OCI-M1 (cell line): Measurements from ENCODE around the gene MTHFD1.

Experiments used
- DNase-seq: peaks from one replicate; lab custom pipeline; 2025; lab: John Stamatoyannopoulos, UW

MTHFD1 gene

GRCh38 chr14:64447876-64448670 is 59.9 kb downstream of the MTHFD1 start:
- DNase-seq = no peak

DNA sequence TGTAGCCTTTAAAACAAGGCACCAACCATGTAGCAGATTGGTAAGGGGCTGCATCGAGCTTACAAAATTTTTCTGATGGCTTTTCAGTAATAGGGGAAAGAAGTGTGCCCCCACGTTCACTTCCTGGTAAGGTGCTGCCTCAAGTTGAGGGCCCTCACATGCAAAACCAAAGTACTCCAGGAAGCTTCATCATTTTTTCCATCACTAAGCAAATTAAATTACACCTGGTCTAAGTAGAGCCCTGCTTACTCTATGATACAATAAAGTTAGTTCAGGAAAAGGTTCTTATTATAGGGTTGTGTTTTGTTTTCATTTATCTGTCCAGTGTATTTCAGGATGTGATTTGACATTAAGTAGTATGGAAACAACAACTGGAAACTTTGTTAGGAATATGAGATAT is 62.1 kb downstream of the MTHFD1 start:
- no peak for DNase-seq

GRCh38 chr14:64454671-64455070 is 66.5 kb downstream of the MTHFD1 start:
- DNase-seq = no peak

- DNase-seq = no peak
Observed at GRCh38 chr14:64459405-64460136, 71.4 kb downstream of the MTHFD1 start.

DNA sequence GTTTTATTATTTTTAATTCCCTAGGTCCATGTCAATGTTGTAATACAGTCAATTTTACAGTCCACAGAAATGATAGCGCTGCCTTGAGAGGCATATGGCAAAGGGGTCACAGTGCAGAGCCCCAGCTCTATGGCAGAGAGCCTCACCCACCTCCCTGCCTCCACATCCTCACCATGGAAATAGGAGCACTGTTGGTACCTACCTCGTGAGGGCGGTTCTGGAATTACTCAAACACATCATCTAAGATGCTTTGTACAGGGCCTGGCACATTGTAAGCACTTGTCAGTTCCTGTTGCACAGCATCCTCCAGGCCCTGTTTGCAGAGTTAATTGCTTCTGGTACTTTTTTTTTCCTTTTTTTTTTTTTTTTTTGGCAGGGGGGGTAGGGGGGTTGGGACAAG is 73.1 kb downstream of the MTHFD1 start:
- no peak for DNase-seq

DNA sequence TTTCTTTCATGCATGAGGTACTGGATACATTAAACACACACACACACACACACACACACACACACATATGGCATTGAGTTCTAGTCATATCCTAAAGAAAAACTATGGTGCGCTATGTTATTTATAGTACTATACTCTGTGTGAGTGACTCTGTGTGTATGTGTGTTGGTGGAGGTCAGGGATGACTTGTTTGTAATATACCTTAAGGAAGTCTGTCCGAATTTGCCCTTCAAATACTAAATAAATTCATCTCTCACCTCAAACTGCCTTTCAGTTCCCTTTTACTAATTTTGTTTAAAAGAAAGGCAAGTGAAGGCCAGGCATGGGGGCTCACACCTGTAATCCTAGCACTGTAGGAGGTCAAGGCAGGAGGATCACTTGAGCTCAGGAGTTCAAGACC is 75.0 kb downstream of the MTHFD1 start:
- DNase-seq = no peak

GRCh38 chr14:64463873-64464272 is 75.7 kb downstream of the MTHFD1 start:
- no peak for DNase-seq

DNA sequence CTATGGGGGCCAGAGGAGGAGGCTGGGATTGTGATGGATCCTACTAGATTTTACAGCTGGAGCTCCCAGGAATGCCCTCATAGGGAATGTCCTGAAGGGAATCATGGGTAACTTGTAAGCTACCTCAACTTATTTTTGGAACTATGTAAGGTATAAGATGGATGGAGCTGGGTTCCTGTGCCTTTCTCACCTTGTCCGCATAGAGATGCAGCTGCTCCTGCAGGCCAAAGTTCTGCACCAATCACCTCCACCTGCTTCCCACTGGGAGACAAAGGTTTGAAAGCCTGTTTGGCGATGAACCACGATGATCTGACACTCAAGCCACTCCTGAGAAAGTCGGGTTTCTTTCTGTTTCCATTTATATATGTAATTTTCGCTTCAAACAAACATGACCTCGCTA is 76.5 kb downstream of the MTHFD1 start:
- DNase-seq = no peak

DNA sequence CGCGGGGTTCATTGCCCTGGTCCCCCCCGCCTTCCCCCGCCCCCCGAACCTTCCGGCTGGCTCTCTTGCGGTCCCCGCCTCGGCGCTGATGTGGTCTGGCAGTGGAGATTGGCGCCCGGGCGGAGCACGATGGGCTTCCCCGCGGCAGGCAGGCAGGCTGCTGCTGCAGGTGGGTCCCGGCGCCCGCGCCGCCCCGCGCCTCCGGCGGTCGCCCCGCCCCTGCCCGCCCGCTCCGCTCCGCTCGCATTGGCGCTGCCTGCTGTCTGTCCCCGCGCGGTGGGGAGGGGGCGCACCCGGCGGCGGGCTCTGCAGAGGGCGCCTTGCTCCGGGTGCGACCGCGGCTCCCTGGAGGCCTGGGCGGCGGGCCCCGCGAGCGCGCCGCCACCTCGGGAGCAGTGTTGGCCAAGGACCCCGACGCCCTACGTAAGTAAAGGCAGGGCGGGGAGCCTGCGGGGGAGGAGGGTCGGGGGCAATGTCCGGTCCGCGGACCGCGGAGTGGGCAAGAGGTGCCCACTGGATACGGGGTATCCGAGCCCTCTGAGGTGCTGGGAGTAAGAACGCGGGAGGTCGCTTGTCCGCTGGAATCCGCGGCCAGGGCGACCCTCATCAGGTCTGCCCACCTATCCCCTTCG is 77.2 kb downstream of the MTHFD1 start, which contains the start of gene AKAP5:
TSS of gene AKAP5 (plus strand) at position 309 of the 632 bp plus-strand sequence. CDS start 2,896 bp downstream, outside the sequence.
- DNase-seq = peak; percentile 45

DNA sequence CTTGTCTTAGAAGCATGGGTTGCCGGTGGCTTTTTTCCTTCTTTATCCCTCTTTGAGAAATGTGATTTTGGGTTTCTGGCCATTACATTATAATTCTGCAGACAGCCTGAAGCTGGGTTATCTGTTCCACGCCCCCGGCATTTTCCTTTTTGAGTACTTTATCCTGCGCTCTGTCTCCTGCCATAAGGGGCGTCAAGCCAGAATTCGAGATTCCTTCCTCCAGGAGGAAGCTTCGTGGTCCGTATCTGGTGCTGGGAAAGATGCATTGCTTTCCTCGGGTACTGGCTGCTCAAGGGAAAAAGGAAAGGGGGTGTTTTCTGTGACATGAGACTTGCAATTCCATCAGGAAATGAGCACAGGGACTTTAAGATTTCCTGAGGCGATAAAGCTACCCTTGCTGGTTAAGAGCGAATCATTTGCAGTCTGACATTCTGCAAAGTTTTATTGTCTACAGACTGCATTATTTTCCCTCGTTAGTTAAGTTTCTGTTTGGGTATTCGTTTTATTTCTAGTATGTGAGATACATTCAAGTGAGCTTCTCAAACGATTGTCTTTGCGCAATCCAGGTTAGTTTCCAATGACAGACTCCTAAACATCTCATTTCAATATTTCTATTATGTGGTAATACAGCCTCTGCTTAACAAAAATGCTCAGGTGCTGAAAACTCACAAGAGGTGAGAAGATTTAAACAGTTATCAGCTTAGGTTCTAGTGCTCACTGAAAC is 77.8 kb downstream of the MTHFD1 start:
- DNase-seq = peak; percentile 46

GRCh38 chr14:64467101-64467500 is 78.9 kb downstream of the MTHFD1 start:
- peak; percentile 17 for DNase-seq

GRCh38 chr14:64467566-64467965 is 79.4 kb downstream of the MTHFD1 start:
- DNase-seq = no peak

- DNase-seq = no peak
Observed at GRCh38 chr14:64468451-64468850, 80.3 kb downstream of the MTHFD1 start.

- no peak for DNase-seq
Observed at GRCh38 chr14:64474041-64474440, 85.9 kb downstream of the MTHFD1 start.

DNA sequence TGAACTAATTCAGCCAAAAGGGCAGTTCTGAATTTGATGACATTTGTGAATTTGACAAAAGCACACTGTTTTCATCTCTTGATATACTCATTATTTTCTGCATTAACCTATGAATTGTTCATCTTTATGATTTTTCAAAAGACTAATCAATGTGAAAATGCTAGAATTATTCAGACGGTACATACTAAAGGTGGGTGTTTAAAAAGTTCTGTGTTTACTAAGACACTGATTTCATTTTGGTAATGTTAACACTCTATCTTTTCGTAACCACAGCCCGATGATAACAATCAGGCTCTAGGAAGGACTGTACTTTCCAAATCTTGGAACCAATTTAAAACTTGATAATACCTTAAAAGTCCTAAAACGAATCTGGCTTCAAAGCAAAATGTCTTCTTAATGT is 86.5 kb downstream of the MTHFD1 start:
- DNase-seq = no peak

DNA sequence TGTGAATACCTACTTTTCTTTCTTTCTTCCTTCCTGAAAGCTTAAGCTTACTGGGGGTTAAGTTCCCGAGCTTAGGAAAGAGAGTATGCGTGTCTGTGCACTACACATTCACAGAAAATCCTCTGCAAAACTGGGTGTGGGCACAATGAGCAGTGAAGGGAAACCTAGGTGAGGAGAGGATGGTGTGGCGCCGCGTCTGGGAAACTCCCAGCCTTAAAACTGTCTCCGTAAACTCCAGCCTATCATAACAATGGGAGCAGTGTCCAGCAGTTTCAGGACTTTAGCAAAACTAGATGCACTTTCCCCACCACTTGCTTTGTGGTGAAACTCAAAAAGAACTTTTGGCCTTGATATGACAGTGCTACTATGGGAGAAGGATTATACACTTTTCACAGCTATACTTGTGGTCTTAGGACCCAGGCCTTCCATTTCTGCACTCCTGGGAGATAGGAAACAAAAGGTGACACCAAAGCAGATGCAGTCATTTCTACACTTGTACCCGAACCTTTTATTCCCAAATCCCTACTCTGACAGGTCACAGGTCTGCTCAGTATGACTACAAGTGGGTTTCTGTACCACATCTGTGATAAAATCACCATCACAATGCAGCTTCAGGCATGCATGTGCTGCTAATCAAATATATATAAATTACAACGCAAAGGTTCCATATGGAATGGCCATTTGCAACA is 87.6 kb downstream of the MTHFD1 start:
- DNase-seq = no peak

GRCh38 chr14:64476438-64476837 is 88.3 kb downstream of the MTHFD1 start:
- DNase-seq = no peak

DNA sequence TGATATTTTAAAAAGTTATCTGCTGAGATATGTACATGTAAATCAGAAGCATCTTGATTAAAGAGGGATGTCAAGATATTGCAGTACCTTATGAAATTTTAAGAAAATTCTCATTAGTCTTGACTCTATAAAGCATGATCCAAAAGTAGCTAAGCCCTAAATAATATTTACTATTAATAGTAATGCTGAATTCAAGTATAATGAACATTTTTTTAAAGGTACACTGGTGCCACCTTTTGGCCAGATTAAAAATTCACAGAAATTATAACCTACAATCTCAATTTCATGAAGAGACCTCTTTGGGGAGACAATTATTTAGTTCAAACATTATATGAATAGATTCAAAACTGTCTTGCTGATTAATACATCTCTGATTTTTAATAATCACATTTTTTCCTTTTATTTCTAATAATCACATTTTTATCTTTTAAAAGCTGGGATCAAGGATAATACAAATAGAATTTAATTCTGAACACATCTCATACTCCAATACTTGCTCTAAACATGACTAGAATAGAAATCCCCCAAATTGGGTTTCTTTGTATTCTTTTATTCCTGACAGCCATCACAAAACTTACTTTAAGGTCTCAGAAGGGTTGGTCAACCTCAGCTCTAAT is 90.6 kb downstream of the MTHFD1 start:
- peak; percentile 31 for DNase-seq

- no peak for DNase-seq
Observed at GRCh38 chr14:64488590-64489099, 100.5 kb downstream of the MTHFD1 start.

GRCh38 chr14:64491637-64492036 is 103.5 kb downstream of the MTHFD1 start:
- DNase-seq = no peak

DNA sequence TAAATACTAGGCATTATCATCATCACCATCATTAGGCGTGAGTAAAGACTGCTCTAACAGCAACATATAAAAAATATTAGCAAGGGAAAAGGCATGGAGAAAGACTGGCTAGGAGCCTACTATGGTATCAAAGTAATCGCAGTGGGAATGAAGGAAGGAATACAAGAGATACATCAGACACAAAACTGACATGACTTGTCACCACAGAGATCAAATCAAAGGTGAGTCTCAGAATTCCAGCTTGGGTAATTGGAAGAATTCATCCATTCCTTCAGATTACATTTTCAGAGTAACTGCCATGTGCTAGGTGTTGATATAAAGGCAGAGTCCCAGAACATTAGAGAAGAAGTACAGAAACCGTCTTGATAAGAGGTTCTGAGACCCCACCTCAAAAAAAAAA is 105.3 kb downstream of the MTHFD1 start:
- no peak for DNase-seq
